ENCODE data around the gene CLCNKA.
"Not testable (repeated sequence)": the region's sequence is repeated elsewhere in the genome, so short reads cannot be mapped to it uniquely, and the experiment has no call there.

The CLCNKA gene

GRCh38 chr1:15998929-15999328 is 22.9 kb upstream of the CLCNKA start:
- no peak for DNase-seq

GRCh38 chr1:16001274-16001673 is 20.6 kb upstream of the CLCNKA start:
- not testable (repeated sequence) for DNase-seq

GRCh38 chr1:16005597-16005996 is 16.2 kb upstream of the CLCNKA start:
- DNase-seq = no peak

GRCh38 chr1:16006010-16006409 is 15.8 kb upstream of the CLCNKA start:
- DNase-seq = no peak

- no peak for DNase-seq
These were observed 15.0 kb upstream of the CLCNKA start for GRCh38 chr1:16006552-16007485.

- no peak for DNase-seq
These were observed 14.0 kb upstream of the CLCNKA start for GRCh38 chr1:16007671-16008341.

- DNase-seq = peak; percentile 82
These were observed 12.8 kb upstream of the CLCNKA start for GRCh38 chr1:16009030-16009460.

- no peak for DNase-seq
These were observed 12.2 kb upstream of the CLCNKA start for GRCh38 chr1:16009678-16010077.

GRCh38 chr1:16010837-16011236 is 11.0 kb upstream of the CLCNKA start:
- no peak for DNase-seq

- DNase-seq = no peak
These were observed 9.8 kb upstream of the CLCNKA start for GRCh38 chr1:16011936-16012589.

GRCh38 chr1:16012590-16013219 is 9.1 kb upstream of the CLCNKA start:
- peak; percentile 80 for DNase-seq

- peak; percentile 80 for DNase-seq
These were observed 8.5 kb upstream of the CLCNKA start for GRCh38 chr1:16013220-16013907.

- DNase-seq = no peak
These were observed 8.0 kb upstream of the CLCNKA start for GRCh38 chr1:16013908-16014258.

- DNase-seq = peak; percentile 66
These were observed 7.0 kb upstream of the CLCNKA start for GRCh38 chr1:16014509-16015482.

- DNase-seq = no peak
These were observed 6.3 kb upstream of the CLCNKA start for GRCh38 chr1:16015491-16015890.

- DNase-seq = no peak
These were observed 5.6 kb upstream of the CLCNKA start for GRCh38 chr1:16015960-16016901.

- DNase-seq = no peak
These were observed 4.8 kb upstream of the CLCNKA start for GRCh38 chr1:16017076-16017460.

- DNase-seq = peak; percentile 92
These were observed 4.2 kb upstream of the CLCNKA start, which contains the start of gene HSPB7 for GRCh38 chr1:16017461-16018303. HSPB7 (minus strand) TSS chr1:16018043; CDS start chr1:16017963, 80 bp downstream.

GRCh38 chr1:16018308-16018707 is 3.5 kb upstream of the CLCNKA start:
- DNase-seq = no peak
